Thyroid gland (tissue), 4 donors: ENCODE measurements around the gene BSN.

Experiments used
- POLR2A ChIP-seq, 2 donors: fragments of 450-650 bp; IDR thresholded peaks; one replicate each; pipeline ENCODE4 v1.6.1; 2017; ENCODE audit warnings: antibody characterized with exemption in 2 of 2, mild to moderate bottlenecking in 2 of 2, moderate library complexity in 1 of 2
- TF ChIP-seq, protein P1 (sequence below), 6 experiments: fragments of 200-600 bp in 3 of 6; fragments of 450-650 bp in 3 of 6; sonication (generic) in 3 of 6; IDR thresholded peaks; one replicate each; pipeline ENCODE4 v1.5.1; 2016 to 2019; ENCODE audit warnings: antibody characterized with exemption in 6 of 6, mild to moderate bottlenecking in 2 of 6, inconsistent platforms in 1 of 6, moderate library complexity in 1 of 6

DNA sequence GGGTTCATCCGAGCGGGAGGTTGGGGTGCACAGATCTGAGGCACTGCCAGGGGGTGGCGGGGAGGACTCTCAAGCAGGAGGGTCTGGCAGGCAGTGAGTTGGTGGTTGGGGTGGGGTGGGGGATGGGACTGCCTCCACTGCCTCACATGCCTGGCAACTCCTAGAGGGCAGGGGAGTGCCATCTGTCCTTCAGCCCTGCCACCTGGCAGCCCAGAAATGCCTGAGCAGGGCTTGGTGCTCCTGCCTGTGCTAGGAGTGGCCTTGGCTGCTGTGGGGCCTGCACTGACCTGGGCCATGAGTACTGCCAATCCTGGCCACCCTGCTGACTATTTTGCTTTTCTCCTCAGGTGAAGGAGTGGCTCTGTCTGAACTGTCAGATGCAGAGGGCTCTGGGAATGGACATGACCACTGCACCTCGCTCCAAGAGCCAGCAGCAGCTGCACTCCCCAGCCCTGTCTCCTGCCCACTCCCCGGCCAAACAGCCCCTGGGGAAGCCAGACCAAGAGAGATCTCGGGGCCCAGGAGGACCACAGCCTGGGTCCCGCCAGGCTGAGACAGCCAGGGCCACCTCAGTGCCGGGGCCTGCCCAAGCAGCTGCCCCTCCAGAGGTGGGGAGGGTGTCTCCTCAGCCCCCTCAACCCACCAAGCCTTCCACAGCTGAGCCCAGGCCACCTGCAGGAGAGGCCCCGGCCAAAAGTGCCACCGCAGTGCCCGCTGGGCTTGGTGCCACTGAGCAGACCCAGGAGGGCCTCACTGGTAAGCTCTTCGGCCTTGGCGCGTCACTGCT, 87.8 kb downstream of the BSN start:
- TF ChIP-seq POLR2A (IDR thresholded peaks at IDR 0.05) = no peak
- TF ChIP-seq, protein P1, sequence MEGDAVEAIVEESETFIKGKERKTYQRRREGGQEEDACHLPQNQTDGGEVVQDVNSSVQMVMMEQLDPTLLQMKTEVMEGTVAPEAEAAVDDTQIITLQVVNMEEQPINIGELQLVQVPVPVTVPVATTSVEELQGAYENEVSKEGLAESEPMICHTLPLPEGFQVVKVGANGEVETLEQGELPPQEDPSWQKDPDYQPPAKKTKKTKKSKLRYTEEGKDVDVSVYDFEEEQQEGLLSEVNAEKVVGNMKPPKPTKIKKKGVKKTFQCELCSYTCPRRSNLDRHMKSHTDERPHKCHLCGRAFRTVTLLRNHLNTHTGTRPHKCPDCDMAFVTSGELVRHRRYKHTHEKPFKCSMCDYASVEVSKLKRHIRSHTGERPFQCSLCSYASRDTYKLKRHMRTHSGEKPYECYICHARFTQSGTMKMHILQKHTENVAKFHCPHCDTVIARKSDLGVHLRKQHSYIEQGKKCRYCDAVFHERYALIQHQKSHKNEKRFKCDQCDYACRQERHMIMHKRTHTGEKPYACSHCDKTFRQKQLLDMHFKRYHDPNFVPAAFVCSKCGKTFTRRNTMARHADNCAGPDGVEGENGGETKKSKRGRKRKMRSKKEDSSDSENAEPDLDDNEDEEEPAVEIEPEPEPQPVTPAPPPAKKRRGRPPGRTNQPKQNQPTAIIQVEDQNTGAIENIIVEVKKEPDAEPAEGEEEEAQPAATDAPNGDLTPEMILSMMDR (IDR thresholded peaks at IDR 0.05) = no peak
